ENCODE measurements around the gene REXO2. TPM values are rescaled to one million over a fixed set of nuclear protein-coding genes. Genes with fewer than 3 reads are reported as not detected.

REXO2 gene
- total RNA-seq, 2 experiments from 2014 or later = 59.9 to 65.0 TPM

GRCh38 chr11:114447444-114447843 is 8.2 kb downstream of the REXO2 start:
- Histone ChIP-seq H3K27ac (ENCODE audit: low read depth, low read length, poor library complexity, severe bottlenecking) (no peak overlapping the region), H3K36me3 (ENCODE audit: insufficient read depth, low read length) (peaks cover 59% of the 10 kb centered on the region), H3K9me3 (ENCODE audit: low read length) (no peaks in the 10 kb centered on the region), H3K4me3 (ENCODE audit: low read depth, low read length, poor library complexity, severe bottlenecking) (no peak overlapping the region), H3K79me2 (ENCODE audit: insufficient read depth, low read depth, low read length) (0 out of 2 replicates have a peak, but pooled peaks cover under 1% of the 10 kb centered on the region), H3K4me2 (ENCODE audit: low read length) (no peak overlapping the region), H3K9me2 (ENCODE audit: insufficient read depth, low read length) (no peaks in the 10 kb centered on the region), H3K4me1 (ENCODE audit: insufficient read depth, low read length, poor library complexity, severe bottlenecking) (no peaks in the 10 kb centered on the region), H2AFZ (ENCODE audit: low read length) (no peak overlapping the region), H4K20me1 (ENCODE audit: insufficient read depth, low read length) (no peaks in the 10 kb centered on the region)
- intact Hi-C loops (cut with micrococcal nuclease; ENCODE audit: unreplicated experiment) = no loop called here
- ChIA-PET POLR2A (no interaction called here), CTCF (ENCODE audit: unreplicated experiment) (no interaction called here)
- no peak for DNase-seq (ENCODE audit: low spot score)
- BruUV-seq (replicated peaks) = no TSS peak
- no peak for TF ChIP-seq EZH2phosphoT487 (IDR thresholded peaks at IDR 0.05; ENCODE audit: borderline replicate concordance, low read depth, low read length)
- TF ChIP-seq, protein P1, sequence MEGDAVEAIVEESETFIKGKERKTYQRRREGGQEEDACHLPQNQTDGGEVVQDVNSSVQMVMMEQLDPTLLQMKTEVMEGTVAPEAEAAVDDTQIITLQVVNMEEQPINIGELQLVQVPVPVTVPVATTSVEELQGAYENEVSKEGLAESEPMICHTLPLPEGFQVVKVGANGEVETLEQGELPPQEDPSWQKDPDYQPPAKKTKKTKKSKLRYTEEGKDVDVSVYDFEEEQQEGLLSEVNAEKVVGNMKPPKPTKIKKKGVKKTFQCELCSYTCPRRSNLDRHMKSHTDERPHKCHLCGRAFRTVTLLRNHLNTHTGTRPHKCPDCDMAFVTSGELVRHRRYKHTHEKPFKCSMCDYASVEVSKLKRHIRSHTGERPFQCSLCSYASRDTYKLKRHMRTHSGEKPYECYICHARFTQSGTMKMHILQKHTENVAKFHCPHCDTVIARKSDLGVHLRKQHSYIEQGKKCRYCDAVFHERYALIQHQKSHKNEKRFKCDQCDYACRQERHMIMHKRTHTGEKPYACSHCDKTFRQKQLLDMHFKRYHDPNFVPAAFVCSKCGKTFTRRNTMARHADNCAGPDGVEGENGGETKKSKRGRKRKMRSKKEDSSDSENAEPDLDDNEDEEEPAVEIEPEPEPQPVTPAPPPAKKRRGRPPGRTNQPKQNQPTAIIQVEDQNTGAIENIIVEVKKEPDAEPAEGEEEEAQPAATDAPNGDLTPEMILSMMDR (conservative IDR thresholded peaks at IDR 0.05; ENCODE audit: low read length) = no peak

GRCh38 chr11:114447892-114448291 is 8.6 kb downstream of the REXO2 start:
- intact Hi-C loops (cut with micrococcal nuclease; ENCODE audit: unreplicated experiment) = no loop called here
- H3K9me2 ChIP-seq (ENCODE audit: insufficient read depth, low read length) = no peaks in the 10 kb centered on the region
- BruUV-seq (replicated peaks) = no TSS peak
- H4K20me1 ChIP-seq (ENCODE audit: insufficient read depth, low read length) = no peaks in the 10 kb centered on the region
- TF ChIP-seq EZH2phosphoT487 (IDR thresholded peaks at IDR 0.05; ENCODE audit: borderline replicate concordance, low read depth, low read length) = no peak
- TF ChIP-seq, protein P1 (conservative IDR thresholded peaks at IDR 0.05; ENCODE audit: low read length) = no peak
- no peak overlapping the region for H3K4me2 ChIP-seq (ENCODE audit: low read length)
- no peak overlapping the region for H2AFZ ChIP-seq (ENCODE audit: low read length)
- H3K27ac ChIP-seq (ENCODE audit: low read depth, low read length, poor library complexity, severe bottlenecking) = no peak overlapping the region
- POLR2A ChIA-PET = no interaction called here
- no peaks in the 10 kb centered on the region for H3K4me1 ChIP-seq (ENCODE audit: insufficient read depth, low read length, poor library complexity, severe bottlenecking)
- DNase-seq (ENCODE audit: low spot score) = no peak
- H3K79me2 ChIP-seq (ENCODE audit: insufficient read depth, low read depth, low read length) = no peaks in the 10 kb centered on the region
- no peaks in the 10 kb centered on the region for H3K9me3 ChIP-seq (ENCODE audit: low read length)
- CTCF ChIA-PET (ENCODE audit: unreplicated experiment) = no interaction called here
- H3K36me3 ChIP-seq (ENCODE audit: insufficient read depth, low read length) = peaks cover 59% of the 10 kb centered on the region
- H3K4me3 ChIP-seq (ENCODE audit: low read depth, low read length, poor library complexity, severe bottlenecking) = no peak overlapping the region

- POLR2A ChIA-PET = no interaction called here
- H3K36me3 ChIP-seq (ENCODE audit: insufficient read depth, low read length) = peaks cover 55% of the 10 kb centered on the region
- CTCF ChIA-PET (ENCODE audit: unreplicated experiment) = no interaction called here
- no peak overlapping the region for H3K4me2 ChIP-seq (ENCODE audit: low read length)
- H3K27ac ChIP-seq (ENCODE audit: low read depth, low read length, poor library complexity, severe bottlenecking) = no peak overlapping the region
- H2AFZ ChIP-seq (ENCODE audit: low read length) = no peak overlapping the region
- no peak for DNase-seq (ENCODE audit: low spot score)
- BruUV-seq (replicated peaks) = no TSS peak
- no peaks in the 10 kb centered on the region for H3K4me1 ChIP-seq (ENCODE audit: insufficient read depth, low read length, poor library complexity, severe bottlenecking)
- no peaks in the 10 kb centered on the region for H3K9me3 ChIP-seq (ENCODE audit: low read length)
- intact Hi-C loops (cut with micrococcal nuclease; ENCODE audit: unreplicated experiment) = no loop called here
- H3K9me2 ChIP-seq (ENCODE audit: insufficient read depth, low read length) = no peaks in the 10 kb centered on the region
- H3K79me2 ChIP-seq (ENCODE audit: insufficient read depth, low read depth, low read length) = no peaks in the 10 kb centered on the region
- no peak overlapping the region for H3K4me3 ChIP-seq (ENCODE audit: low read depth, low read length, poor library complexity, severe bottlenecking)
- TF ChIP-seq, protein P1 (conservative IDR thresholded peaks at IDR 0.05; ENCODE audit: low read length) = no peak
- no peak for TF ChIP-seq EZH2phosphoT487 (IDR thresholded peaks at IDR 0.05; ENCODE audit: borderline replicate concordance, low read depth, low read length)
- H4K20me1 ChIP-seq (ENCODE audit: insufficient read depth, low read length) = no peaks in the 10 kb centered on the region
Measured at GRCh38 chr11:114448749-114449482, 9.6 kb downstream of the REXO2 start.
